ENCODE measurements around the gene SIRT6.
"Not testable (repeated sequence)": the region's sequence is repeated elsewhere in the genome, so short reads cannot be mapped to it uniquely, and the experiment has no call there.

SIRT6 gene

GRCh38 chr19:4129050-4129449 lies 53.3 kb downstream of the SIRT6 start:
- DNase-seq, result not testable (repeated sequence)

GRCh38 chr19:4127322-4127721 lies 55.0 kb downstream of the SIRT6 start:
- not testable (repeated sequence) for DNase-seq

- DNase-seq, result no peak
Observed at GRCh38 chr19:4124638-4125037, 57.7 kb downstream of the SIRT6 start.
